ENCODE results near the gene WDPCP.

DNA sequence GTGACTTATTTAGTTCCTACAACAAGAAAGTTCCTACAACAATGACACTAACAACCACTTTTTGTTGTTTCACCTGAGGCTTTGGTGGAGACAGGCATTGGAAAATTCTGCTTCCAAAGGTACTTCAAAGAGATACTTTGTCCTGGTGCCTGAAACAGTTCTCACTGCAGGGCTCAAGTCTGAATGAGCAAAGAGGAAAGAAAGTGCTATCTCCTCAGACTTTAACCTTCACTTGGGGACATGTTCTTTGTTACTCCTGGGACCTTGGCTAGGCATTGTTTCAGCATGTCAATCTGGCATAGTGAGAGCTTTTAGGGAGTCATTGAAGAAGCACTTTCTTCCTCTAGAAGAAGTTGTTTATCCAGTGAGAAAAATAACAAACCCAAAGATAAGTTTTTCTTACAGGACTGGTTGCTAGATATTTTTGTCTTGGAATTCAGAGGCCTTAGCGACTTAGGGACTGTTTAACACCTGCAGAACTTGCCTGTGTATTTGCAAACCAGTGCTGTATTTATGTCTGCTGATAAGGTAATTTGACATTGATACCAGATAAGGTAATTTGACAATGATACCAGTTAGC, 12.7 kb upstream of the WDPCP start:
- TF ChIP-seq, protein P1, sequence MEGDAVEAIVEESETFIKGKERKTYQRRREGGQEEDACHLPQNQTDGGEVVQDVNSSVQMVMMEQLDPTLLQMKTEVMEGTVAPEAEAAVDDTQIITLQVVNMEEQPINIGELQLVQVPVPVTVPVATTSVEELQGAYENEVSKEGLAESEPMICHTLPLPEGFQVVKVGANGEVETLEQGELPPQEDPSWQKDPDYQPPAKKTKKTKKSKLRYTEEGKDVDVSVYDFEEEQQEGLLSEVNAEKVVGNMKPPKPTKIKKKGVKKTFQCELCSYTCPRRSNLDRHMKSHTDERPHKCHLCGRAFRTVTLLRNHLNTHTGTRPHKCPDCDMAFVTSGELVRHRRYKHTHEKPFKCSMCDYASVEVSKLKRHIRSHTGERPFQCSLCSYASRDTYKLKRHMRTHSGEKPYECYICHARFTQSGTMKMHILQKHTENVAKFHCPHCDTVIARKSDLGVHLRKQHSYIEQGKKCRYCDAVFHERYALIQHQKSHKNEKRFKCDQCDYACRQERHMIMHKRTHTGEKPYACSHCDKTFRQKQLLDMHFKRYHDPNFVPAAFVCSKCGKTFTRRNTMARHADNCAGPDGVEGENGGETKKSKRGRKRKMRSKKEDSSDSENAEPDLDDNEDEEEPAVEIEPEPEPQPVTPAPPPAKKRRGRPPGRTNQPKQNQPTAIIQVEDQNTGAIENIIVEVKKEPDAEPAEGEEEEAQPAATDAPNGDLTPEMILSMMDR (IDR thresholded peaks at IDR 0.05) = no peak
- no peak for TF ChIP-seq ZFX (IDR thresholded peaks at IDR 0.05; ENCODE audit: borderline replicate concordance)

Data from 22Rv1 (cell line).